AG10803 (cell line): ENCODE results near the gene ATG7.

ENCODE experiments used
- DNase-seq: peaks from one replicate; pipeline ENCODE4 v3.0.0; 2010; ENCODE audit warnings: low read depth
- H3K4me3 ChIP-seq: 2 replicates; pipeline ENCODE4 v1.5.1; 2011; ENCODE audit warnings: mild to moderate bottlenecking, low read length, control low read depth
- CTCF ChIP-seq: conservative IDR thresholded peaks from 2 replicates; pipeline ENCODE4 v1.5.1; 2011; ENCODE audit warnings: mild to moderate bottlenecking, low read length, control low read depth, inconsistent platforms

The ATG7 gene

GRCh38 chr3:11379824-11380701, 107.9 kb downstream of the ATG7 start:
- TF ChIP-seq CTCF, result no peak
- no peak overlapping the region for H3K4me3 ChIP-seq
- DNase-seq, result peak; percentile 16

DNA sequence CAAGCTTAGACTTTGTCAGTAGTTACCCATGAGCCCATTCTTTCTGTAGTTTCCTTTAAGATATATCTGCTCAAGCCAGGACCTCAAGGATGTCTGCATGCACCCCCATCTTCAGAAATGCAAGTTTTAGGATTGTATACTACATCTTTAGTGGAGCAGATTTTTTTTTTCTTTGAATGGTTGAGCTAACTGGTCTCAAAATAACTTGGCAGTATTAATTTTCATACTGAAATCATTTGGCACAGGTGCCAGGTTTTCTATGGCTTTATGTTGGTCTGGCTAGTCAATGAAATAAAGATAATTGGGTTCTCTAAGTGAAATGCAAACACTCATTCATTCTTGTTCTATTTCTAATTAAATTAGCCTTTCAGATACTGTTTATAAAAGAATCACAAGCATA, 108.9 kb downstream of the ATG7 start:
- DNase-seq, result no peak
- no peak for TF ChIP-seq CTCF
- H3K4me3 ChIP-seq, result no peak overlapping the region

GRCh38 chr3:11381563-11381962, 109.4 kb downstream of the ATG7 start:
- no peak overlapping the region for H3K4me3 ChIP-seq
- no peak for TF ChIP-seq CTCF
- DNase-seq, result no peak

- TF ChIP-seq CTCF, result no peak
- no peak overlapping the region for H3K4me3 ChIP-seq
- DNase-seq, result no peak
Observed at GRCh38 chr3:11382146-11382745, 110.0 kb downstream of the ATG7 start.

- no peak for TF ChIP-seq CTCF
- H3K4me3 ChIP-seq, result no peak overlapping the region
- no peak for DNase-seq
Observed at GRCh38 chr3:11384074-11384473, 111.9 kb downstream of the ATG7 start.

DNA sequence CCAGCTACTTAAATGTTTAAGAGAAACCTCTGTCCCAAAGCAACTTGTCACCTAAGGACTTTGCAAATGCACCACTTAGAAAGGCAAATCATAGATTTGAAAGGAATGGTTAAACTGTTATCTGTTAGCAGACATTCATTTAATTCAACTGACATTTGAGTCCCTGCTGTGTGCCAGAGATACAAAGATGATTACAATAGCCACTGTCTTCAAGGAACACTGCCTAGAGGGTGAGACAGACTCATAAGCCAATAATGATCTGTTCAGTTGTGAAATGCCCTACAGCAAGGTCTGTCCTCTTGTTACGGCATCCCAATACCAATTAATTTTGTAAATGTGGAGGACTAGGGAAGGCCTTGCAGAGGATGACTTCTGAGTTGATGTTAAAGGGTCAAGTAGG, 113.1 kb downstream of the ATG7 start:
- no peak for TF ChIP-seq CTCF
- peak; percentile 46 for DNase-seq
- no peak overlapping the region for H3K4me3 ChIP-seq

- peak; percentile 27 for DNase-seq
- no peak overlapping the region for H3K4me3 ChIP-seq
- TF ChIP-seq CTCF, result no peak
Observed at GRCh38 chr3:11385891-11386290, 113.7 kb downstream of the ATG7 start.
